CD4-positive, alpha-beta T cell treated with Interleukin-1 beta for 1 hour (primary cell): ENCODE measurements around the gene VSNL1.

Source experiments
- DNase-seq, 2 donors: peaks; one replicate each; pipeline ENCODE4 v3.0.0-alpha.2; 2020 to 2022

VSNL1 gene

DNA sequence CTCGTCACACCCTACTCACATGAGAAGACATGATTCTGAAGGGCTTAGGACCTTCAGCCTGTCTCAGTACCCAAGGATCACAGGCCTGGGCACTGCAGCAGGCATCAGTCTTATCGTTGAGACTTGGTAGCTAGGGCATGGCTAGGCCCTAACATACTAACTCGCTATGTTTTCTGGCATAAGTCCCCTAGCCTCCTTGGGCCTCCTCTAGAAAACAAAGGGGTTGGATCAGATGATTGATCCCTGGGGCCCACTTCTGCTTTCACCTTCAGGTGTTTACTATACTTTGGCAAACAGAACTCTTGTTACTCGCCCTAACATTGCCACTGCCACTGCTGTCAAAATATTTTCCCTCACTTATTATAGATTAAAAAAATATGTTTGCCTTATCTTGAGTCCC is 44.2 kb downstream of the VSNL1 start:
- no peak for DNase-seq

DNA sequence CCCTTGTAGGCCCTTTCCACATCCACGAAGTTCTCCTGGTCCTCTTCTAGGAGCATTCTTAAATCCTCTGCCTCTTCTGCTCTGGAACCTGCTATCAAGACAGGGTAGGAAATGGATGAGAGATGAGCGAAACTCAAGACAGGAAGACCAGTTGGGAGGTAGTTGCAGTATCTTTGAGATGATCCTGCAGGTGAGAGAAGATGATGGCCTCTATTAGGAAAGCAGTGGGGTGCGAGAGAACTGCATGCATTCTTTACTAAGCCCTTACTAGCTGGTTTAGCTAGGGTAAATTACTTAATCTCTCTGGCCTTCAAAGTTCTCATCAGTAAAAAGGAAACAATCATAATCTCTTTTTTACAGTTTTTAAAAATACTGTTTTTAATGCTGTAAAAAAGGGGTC is 47.0 kb downstream of the VSNL1 start:
- DNase-seq = no peak

- no peak for DNase-seq
These were observed 47.5 kb downstream of the VSNL1 start for GRCh38 chr2:17588031-17588430.

- DNase-seq = no peak
These were observed 49.0 kb downstream of the VSNL1 start for GRCh38 chr2:17589406-17590035.

DNA sequence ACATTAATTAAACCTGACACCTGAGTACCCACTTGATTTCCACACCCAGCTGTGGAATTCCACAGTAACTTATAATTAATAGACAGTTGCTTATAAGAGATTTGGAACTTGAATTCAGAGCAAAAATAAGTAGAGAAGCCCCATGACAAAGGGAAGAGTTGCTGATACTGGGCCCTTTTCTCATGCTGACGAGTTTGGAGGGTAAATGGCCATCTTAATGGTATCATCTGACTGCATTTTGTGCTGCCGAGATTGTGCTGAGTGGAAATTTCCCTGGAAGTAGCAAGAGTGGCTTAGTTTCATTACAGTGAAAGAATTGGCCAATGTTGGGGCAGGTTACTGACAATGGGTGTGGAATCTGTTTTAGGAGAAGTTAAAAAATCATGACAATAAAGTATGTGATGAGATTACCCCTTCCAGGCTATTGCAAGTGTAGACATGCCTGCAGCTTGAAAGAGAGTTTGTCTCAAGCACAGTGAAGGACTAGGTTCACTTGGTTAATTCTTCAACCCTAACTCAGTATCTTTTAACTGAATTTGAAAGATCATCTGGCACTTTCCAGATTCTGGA is 49.9 kb downstream of the VSNL1 start:
- no peak for DNase-seq

DNA sequence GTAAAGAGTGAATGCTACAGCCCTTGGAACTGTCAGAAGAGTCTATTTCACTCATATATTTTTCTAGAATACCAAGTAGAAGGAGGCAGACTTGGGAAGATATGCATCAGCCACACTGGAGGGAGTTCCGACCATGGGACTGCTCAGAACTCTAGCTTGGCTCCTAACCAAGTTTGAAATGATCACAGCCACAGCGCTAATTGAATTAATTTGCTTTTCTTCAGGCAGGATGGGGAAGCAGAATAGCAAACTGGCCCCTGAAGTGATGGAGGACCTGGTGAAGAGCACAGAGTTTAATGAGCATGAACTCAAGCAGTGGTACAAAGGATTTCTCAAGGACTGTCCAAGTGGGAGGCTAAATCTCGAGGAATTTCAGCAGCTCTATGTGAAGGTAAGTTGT is 51.4 kb downstream of the VSNL1 start:
- DNase-seq = no peak

DNA sequence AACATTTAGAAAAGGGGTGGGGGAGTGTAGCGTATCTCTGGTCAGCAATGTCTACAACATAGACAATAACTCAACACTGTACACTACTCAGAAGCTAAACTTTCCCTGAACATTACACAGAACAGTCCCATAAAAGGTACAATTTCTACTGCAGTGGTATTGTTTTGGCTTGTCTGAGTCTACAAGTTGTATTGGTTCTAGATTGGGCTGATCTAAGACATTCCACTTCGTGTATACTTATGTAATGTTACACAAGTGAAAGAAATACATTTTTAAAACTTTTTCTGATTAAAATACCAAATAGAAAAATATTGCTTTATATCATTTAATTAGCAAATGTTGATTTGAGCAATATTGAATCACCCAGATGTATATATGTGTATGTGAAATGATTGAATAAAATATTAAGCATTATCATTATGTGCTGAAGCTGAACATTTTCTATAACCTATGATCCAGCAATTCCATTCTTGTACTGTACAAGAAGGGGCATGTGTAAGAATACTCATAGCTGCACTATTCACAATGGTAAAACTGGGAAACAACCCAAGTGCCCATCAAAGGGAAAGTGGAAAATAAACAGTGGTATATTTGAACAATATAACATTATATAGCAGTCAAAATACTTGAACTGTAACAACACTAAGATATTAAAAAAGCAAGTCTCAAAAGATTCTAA is 52.4 kb downstream of the VSNL1 start:
- DNase-seq = no peak

- DNase-seq = no peak
These were observed 52.9 kb downstream of the VSNL1 start for GRCh38 chr2:17593445-17593840.

DNA sequence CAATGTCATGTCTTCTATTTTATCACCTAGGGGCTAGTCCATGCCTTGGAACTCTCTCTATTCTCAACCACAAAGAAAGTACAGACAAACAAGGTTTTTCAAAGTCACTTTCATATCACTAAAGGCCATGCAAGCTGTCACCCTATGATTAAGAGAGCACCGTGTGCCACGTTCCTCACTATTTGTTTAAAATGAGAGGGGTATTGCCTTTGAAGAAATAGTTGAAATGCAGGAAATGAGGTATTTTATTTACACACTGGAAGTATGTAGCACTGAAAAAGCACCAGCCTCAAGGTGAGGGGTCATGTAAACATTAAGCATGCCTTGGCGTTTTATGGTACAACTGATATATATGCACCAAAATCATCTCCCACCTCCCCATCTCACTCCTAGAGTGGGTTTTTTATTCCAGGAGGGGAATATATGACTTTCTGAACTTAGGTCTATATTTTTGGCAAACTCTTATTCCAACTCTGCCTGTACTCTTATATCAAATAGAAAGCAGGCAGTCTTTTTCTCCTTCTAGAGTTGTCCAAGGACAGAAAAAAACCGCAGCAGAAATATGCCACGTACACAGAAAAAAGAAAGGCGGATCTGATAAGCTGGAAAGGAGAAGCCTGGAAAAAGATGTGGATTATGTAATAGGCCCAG is 53.5 kb downstream of the VSNL1 start:
- no peak for DNase-seq

GRCh38 chr2:17594533-17595401 is 54.3 kb downstream of the VSNL1 start:
- DNase-seq = no peak

GRCh38 chr2:17599617-17600016 is 59.1 kb downstream of the VSNL1 start:
- no peak for DNase-seq

GRCh38 chr2:17600556-17601204 is 60.2 kb downstream of the VSNL1 start:
- no peak for DNase-seq

DNA sequence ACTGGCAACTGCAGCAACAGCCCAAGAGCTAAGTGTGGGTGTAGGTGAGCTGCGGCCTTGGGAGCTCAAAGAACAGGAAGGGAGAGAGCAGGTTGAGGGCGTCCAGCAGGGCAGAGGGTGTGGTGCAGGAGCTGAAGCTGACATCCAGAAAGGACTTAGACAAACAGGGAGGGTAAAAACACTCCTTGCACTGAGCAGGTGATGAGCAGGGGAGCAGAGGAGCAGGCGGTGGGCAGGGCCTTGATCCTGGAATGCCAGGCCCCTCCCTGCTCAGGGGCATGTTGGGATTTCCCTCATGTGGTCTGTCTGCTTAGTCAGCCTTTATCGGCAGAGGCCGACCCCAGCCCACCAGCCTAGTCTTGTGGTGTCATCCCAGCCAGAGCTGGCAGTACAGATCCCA is 63.6 kb downstream of the VSNL1 start:
- no peak for DNase-seq

DNA sequence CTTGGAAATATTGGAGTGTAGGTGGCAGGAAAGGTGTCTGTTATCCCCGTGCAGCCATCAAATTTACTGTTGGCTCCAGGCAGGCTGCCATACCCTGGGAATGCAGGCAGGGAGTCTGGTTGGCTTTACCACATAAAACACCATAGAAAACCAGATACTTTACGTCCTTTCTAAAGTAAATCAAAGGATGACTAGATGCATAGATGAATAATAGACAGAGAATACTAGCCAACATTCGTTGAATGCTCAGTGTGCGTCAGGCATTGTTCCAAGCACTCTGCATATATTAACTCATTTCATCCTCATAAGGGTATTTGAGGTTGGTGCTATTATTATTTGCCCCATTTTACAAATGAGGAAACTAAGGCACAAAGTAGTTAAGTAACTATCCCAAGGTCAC is 65.2 kb downstream of the VSNL1 start:
- no peak for DNase-seq

- no peak for DNase-seq
These were observed 66.4 kb downstream of the VSNL1 start for GRCh38 chr2:17606851-17607250.

GRCh38 chr2:17607379-17607778 is 66.9 kb downstream of the VSNL1 start:
- no peak for DNase-seq

DNA sequence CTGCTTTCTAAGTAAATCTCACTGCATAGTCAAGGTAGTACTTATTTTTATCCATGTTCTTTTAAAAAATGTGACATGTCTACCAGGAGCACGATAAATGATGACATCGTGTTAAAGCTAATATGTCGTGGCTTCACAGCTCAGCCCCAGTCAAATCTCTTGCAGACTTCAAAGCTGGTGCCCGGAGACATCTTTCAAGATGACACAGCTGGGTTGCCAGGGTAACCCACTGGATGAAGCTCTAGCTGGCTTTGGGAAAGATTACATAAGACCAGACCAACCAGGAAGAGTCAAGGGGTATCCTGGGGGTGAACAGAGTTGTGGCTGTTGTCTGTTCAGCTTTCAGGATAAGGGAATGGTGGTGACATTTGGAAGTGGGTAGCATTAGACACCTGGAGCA is 67.8 kb downstream of the VSNL1 start:
- DNase-seq = no peak

- DNase-seq = no peak
These were observed 70.0 kb downstream of the VSNL1 start for GRCh38 chr2:17610521-17610920.

DNA sequence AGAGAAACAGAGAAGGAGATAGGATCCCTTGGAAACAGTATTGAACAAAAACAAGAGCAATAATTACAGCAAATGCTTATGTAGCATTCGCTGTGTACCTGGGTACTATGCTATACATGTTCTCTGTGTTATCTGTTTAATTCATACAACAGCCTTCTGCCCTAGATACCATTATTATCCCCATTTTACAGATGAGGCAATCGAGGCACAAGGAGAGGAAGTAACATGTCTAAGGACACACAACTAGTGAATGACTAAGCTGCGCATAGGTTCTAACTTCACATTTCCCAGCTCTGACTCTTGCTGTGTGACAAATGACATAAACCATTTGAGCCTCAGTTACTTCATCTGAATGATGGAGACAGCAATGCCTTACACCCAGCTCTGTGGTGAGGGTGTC is 70.5 kb downstream of the VSNL1 start:
- DNase-seq = no peak

DNA sequence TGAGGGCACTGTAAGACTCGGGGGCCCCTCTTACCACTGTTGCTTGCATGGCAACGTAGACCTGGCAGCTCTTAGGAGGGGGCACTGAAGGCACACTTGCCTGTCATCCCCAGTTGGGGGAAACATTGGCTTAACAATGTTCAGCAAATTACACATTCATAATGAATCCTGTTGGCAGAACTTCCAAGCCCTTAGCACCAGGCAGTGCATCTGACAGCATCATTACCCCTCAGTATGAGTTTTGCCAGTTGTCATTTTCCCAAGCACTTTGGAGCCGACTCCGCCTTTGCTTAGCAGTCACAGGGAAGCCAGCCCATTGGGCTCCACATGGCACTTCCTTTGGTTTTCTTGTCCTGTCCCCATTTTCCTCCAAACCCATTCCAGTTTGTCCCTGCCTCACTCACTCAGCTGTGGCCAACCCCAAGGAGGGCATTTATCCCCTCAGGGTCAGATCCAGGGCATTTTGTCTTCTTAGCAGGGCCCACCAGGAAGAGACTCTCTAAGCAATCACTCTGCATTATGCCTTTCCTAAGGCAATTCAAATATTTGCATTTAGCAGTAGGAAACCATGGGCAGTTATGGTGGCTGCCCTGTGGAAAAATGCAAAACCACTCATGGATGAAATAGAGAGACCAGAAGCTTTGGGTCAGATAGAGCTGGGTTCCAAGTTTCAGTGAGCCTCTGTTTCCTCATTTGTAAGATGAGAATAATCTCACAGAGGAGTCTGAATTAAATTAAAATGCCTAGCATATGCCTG is 73.9 kb downstream of the VSNL1 start:
- no peak for DNase-seq

DNA sequence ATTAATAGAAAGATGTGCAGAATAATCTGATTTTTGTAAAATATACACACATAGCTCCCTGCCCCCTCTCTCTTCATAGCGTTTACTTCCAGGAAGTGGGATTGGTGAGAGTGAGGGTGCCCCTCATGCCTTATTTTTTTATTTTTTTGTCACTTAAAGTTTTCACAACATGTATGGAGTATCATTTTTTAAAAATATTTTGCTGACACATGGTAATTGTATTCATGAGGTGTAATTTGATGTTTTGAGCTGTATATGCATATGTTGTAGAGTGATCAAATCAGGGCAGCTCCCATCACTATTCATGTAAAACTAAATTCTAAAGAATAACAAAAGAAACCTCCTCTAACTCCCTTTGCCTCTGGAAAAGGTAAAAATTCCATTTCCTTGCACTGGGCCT is 74.7 kb downstream of the VSNL1 start:
- DNase-seq = no peak
